ENCODE results near the gene KCNV2. TPM values are rescaled to one million over a fixed set of nuclear protein-coding genes. Genes with fewer than 3 reads are reported as not detected.

Gene KCNV2
- total and polyA plus RNA-seq, 8 donors: not detected

- no peaks in the 10 kb centered on the region for H3K27me3 ChIP-seq
- DNase-seq: no peak
- ATAC-seq: no peak
- no peak overlapping the region for H3K4me3 ChIP-seq
- TF ChIP-seq, protein P1, sequence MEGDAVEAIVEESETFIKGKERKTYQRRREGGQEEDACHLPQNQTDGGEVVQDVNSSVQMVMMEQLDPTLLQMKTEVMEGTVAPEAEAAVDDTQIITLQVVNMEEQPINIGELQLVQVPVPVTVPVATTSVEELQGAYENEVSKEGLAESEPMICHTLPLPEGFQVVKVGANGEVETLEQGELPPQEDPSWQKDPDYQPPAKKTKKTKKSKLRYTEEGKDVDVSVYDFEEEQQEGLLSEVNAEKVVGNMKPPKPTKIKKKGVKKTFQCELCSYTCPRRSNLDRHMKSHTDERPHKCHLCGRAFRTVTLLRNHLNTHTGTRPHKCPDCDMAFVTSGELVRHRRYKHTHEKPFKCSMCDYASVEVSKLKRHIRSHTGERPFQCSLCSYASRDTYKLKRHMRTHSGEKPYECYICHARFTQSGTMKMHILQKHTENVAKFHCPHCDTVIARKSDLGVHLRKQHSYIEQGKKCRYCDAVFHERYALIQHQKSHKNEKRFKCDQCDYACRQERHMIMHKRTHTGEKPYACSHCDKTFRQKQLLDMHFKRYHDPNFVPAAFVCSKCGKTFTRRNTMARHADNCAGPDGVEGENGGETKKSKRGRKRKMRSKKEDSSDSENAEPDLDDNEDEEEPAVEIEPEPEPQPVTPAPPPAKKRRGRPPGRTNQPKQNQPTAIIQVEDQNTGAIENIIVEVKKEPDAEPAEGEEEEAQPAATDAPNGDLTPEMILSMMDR (IDR thresholded peaks at IDR 0.05): no peak
- no peaks in the 10 kb centered on the region for H3K4me1 ChIP-seq
- WGBS, 2 donors: 81 to 86% methylated on average over 1 of the region's 1 CpG
- intact Hi-C loops (cut with DNase I): no loop called here
- H3K9me3 ChIP-seq: no peaks in the 10 kb centered on the region
- H3K36me3 ChIP-seq: no peaks in the 10 kb centered on the region
- FAIRE-seq: no peak
- no peak overlapping the region for H3K27ac ChIP-seq
Observed at GRCh38 chr9:2691212-2691611, 26.1 kb upstream of the KCNV2 start.

DNA sequence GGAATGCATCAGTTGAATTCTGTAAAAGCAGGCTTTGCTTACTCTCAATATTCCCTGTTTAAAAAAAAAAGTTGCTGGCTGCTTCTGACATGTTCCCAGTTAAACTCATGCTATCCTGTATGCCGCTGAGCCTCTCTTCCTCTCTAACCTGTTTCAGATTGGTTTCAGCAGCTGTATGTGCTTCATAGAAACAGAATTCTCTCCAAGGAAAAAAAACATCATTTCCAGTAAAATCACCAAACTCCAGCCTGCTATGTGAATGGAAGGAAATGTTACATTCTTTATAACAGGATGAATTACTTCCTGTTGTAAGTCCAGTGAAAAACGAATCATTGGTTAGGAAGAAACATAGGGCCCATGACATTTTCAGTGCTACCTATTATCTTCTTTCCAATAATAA is 25.7 kb upstream of the KCNV2 start:
- Histone ChIP-seq H3K27me3 (no peaks in the 10 kb centered on the region), H3K4me1 (no peaks in the 10 kb centered on the region), H3K9me3 (no peaks in the 10 kb centered on the region), H3K36me3 (no peaks in the 10 kb centered on the region), H3K4me3 (no peak overlapping the region), H3K27ac (no peak overlapping the region)
- no peak for DNase-seq
- no peak for ATAC-seq
- WGBS, 2 donors: 53 to 79% methylated on average over 2 of the region's 2 CpGs
- no peak for FAIRE-seq
- TF ChIP-seq, protein P1 (IDR thresholded peaks at IDR 0.05): no peak
- intact Hi-C loops (cut with DNase I): no loop called here

DNA sequence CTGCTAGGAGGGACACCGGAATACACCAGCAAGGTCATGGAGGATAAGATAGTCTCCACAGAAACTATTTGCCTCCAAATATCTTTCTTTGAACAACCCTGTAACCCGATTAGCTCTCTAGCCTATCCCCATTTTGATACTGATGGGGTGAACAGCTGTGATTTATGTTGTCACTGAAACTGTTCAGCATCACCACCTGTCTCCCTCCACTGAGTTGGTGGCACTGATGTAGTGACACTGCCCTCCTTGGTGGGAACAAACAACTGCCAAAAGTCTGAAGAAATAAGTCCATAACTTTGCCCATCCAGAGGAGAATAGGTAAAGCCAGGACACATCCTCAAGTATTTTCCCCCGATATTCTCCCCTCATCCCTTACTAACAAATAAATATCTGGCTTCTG is 24.3 kb upstream of the KCNV2 start:
- Histone ChIP-seq H3K36me3 (no peaks in the 10 kb centered on the region), H3K27ac (no peak overlapping the region), H3K4me1 (no peaks in the 10 kb centered on the region), H3K9me3 (no peaks in the 10 kb centered on the region), H3K27me3 (no peaks in the 10 kb centered on the region), H3K4me3 (no peak overlapping the region)
- TF ChIP-seq, protein P1 (IDR thresholded peaks at IDR 0.05): no peak
- FAIRE-seq (no peak), ATAC-seq (no peak), DNase-seq (no peak)
- 85 to 86% methylated on average over 3 of the region's 3 CpGs for WGBS, 2 donors
- intact Hi-C loops (cut with DNase I): no loop called here

DNA sequence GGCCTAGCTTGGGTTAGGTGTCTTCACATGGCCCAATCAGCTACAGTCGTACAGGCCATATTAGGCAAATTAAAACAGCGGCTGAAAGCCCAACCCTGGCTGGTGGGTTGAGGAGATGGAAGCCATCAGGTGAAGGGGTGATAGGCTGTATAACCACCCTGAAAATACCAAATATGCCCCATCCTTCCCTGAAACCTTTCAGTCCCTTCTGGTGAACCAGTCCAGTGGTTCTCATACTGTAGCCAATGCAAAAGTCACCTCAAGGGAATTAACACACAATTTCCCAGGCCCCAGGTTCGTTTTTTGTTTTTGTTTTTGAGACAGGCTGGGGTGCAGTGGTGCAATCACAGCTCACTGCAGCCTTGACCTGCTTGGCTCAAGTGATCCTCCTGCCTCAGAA is 19.8 kb upstream of the KCNV2 start:
- TF ChIP-seq, protein P1 (IDR thresholded peaks at IDR 0.05): no peak
- no peak for ATAC-seq
- no peaks in the 10 kb centered on the region for H3K9me3 ChIP-seq
- no peaks in the 10 kb centered on the region for H3K27me3 ChIP-seq
- H3K27ac ChIP-seq: no peak overlapping the region
- no peak overlapping the region for H3K4me3 ChIP-seq
- FAIRE-seq: no peak
- no peaks in the 10 kb centered on the region for H3K36me3 ChIP-seq
- no peak for DNase-seq
- WGBS, 2 donors: 81 to 82% methylated on average over 3 of the region's 3 CpGs
- intact Hi-C loops (cut with DNase I): no loop called here
- H3K4me1 ChIP-seq: no peaks in the 10 kb centered on the region

GRCh38 chr9:2700398-2700797 is 16.9 kb upstream of the KCNV2 start:
- ATAC-seq (no peak), DNase-seq (no peak), FAIRE-seq (no peak)
- H3K27ac ChIP-seq: no peak overlapping the region
- intact Hi-C loops (cut with DNase I): no loop called here
- H3K27me3 ChIP-seq: no peaks in the 10 kb centered on the region
- TF ChIP-seq, protein P1 (IDR thresholded peaks at IDR 0.05): no peak
- no peaks in the 10 kb centered on the region for H3K9me3 ChIP-seq
- no peak overlapping the region for H3K4me3 ChIP-seq
- no peaks in the 10 kb centered on the region for H3K36me3 ChIP-seq
- WGBS, 2 donors: 72 to 78% methylated on average over 6 of the region's 6 CpGs
- H3K4me1 ChIP-seq: no peaks in the 10 kb centered on the region

Data from pancreas (tissue), 10 donors.